Transverse colon (tissue), 4 donors: ENCODE data around the gene UBQLN4.

Experiments
- CTCF ChIP-seq, 5 experiments: fragments of 200-600 bp in 3 of 5; fragments of 450-650 bp in 2 of 5; sonication (generic) in 3 of 5; IDR thresholded peaks; 1 replicate in 2 of 5; 2 replicates in 3 of 5; pipeline ENCODE4 v1.5.1; 2016 to 2017; ENCODE audit warnings: antibody characterized with exemption in 5 of 5, inconsistent platforms in 3 of 5, mild to moderate bottlenecking in 2 of 5, moderate library complexity in 1 of 5
- EP300 ChIP-seq: sonication (generic); formaldehyde crosslinking; IDR thresholded peaks from one replicate; pipeline ENCODE4 v1.6.1; 2017; ENCODE audit warnings: antibody characterized with exemption, low read depth
- POLR2AphosphoS5 ChIP-seq, 3 donors: sonication (generic); formaldehyde crosslinking; IDR thresholded peaks; one replicate each; pipeline ENCODE4 v1.6.1; 2016; ENCODE audit warnings: antibody characterized with exemption in 3 of 3

GRCh38 chr1:156021093-156021428 lies 32.5 kb downstream of the UBQLN4 start:
- no peak for TF ChIP-seq CTCF (IDR thresholded peaks at IDR 0.05)
- TF ChIP-seq POLR2AphosphoS5 (IDR thresholded peaks at IDR 0.05): no peak
- no peak for TF ChIP-seq EP300
